ENCODE results near the gene FES. TPM values are rescaled to one million over a fixed set of nuclear protein-coding genes. Genes with fewer than 3 reads are reported as not detected.

Gene FES
- total RNA-seq, 6 experiments from 2014 or later, result 0.41 to 1.4 (median 1.1) TPM

GRCh38 chr15:90838544-90838943 is 45.8 kb upstream of the FES start:
- H3K27ac Mint-ChIP-seq, result no peak overlapping the region
- DNase-seq, result no peak
- no peak overlapping the region for H3K4me3 Mint-ChIP-seq
- no peaks in the 10 kb centered on the region for H3K9me3 Mint-ChIP-seq
- peaks cover 8% of the 10 kb centered on the region for H3K4me1 Mint-ChIP-seq (ENCODE audit: low read depth)
- H3K36me3 Mint-ChIP-seq (ENCODE audit: low read depth), result no peaks in the 10 kb centered on the region
- TF ChIP-seq CTCF (IDR thresholded peaks at IDR 0.05), result no peak
- peaks cover 6% of the 10 kb centered on the region for H3K27me3 Mint-ChIP-seq (ENCODE audit: insufficient read depth)

GRCh38 chr15:90839187-90840071 is 44.9 kb upstream of the FES start:
- Mint-ChIP-seq H3K4me3 (no peak overlapping the region), H3K4me1 (ENCODE audit: low read depth) (peaks cover 8% of the 10 kb centered on the region), H3K36me3 (ENCODE audit: low read depth) (no peaks in the 10 kb centered on the region), H3K27ac (no peak overlapping the region), H3K9me3 (no peaks in the 10 kb centered on the region), H3K27me3 (ENCODE audit: insufficient read depth) (no peaks in the 10 kb centered on the region; the same call in none of the 2 replicates)
- no peak for TF ChIP-seq CTCF (IDR thresholded peaks at IDR 0.05)
- DNase-seq, result no peak

DNA sequence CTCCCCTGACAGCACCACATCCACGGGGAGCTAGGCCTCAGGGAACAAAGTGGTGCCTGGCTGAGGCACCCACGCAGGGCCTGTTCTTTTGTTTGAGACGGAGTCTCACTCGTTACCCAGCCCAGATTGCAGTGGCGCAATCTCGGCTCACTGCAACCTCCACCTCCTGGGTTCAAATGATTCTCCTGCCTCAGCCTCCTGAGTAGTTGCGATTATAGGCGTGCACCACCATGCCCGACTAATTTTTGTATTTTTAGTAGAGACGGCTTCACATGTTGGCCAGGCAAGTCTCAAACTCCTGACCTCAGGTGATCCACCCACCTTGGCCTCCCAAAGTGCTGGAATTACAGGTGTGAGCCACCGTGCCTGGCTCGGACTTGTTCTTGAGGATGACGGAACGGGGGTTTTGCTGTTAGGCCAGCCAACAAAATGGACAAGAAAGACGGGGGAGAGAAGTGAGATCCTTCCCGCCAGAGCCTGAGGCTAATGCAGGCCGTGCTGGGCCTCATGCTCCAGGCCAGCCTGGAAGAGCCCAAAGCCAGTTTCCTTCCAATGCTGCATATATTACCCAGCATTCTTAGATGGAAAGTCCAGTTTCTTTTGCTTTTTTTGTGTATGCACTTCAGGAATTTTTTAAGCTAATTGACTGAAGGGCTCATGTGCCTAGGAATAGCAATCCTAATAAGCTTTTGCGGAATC is 44.0 kb upstream of the FES start:
- no peaks in the 10 kb centered on the region; the same call in none of the 2 replicates for H3K27me3 Mint-ChIP-seq (ENCODE audit: insufficient read depth)
- DNase-seq, result no peak
- H3K27ac Mint-ChIP-seq, result no peak overlapping the region
- no peak overlapping the region for H3K4me3 Mint-ChIP-seq
- no peaks in the 10 kb centered on the region for H3K9me3 Mint-ChIP-seq
- TF ChIP-seq CTCF (IDR thresholded peaks at IDR 0.05), result no peak
- H3K4me1 Mint-ChIP-seq (ENCODE audit: low read depth), result peaks cover 15% of the 10 kb centered on the region
- no peaks in the 10 kb centered on the region for H3K36me3 Mint-ChIP-seq (ENCODE audit: low read depth)

DNA sequence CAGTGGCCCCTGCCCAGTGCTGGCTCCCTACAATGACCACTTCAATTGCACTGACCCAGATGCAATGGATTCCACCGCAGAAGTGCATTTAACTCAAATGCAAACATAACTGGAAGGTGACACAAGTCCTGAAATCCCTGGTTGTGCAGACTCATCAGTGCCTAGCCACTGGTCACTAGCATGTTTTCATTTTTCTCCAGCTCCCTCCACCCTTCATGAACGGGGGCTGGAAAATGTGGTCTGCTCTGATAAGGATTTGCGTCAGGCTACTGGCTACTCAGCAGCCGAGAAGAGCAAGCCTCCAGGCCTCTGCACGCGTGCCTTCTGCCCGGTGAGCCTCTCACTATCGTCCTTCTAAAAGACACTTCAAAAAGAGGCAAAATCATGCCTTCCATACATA is 43.4 kb upstream of the FES start:
- DNase-seq, result no peak
- no peak for TF ChIP-seq CTCF (IDR thresholded peaks at IDR 0.05)
- no peaks in the 10 kb centered on the region for H3K9me3 Mint-ChIP-seq
- H3K4me3 Mint-ChIP-seq, result no peak overlapping the region
- no peaks in the 10 kb centered on the region; the same call in none of the 2 replicates for H3K27me3 Mint-ChIP-seq (ENCODE audit: insufficient read depth)
- no peaks in the 10 kb centered on the region for H3K36me3 Mint-ChIP-seq (ENCODE audit: low read depth)
- H3K4me1 Mint-ChIP-seq (ENCODE audit: low read depth), result peaks cover 19% of the 10 kb centered on the region
- H3K27ac Mint-ChIP-seq, result no peak overlapping the region

- Mint-ChIP-seq H3K36me3 (ENCODE audit: low read depth) (no peaks in the 10 kb centered on the region), H3K4me1 (ENCODE audit: low read depth) (peaks cover 12% of the 10 kb centered on the region), H3K4me3 (no peak overlapping the region), H3K9me3 (no peaks in the 10 kb centered on the region), H3K27me3 (ENCODE audit: insufficient read depth) (peaks cover 2% of the 10 kb centered on the region), H3K27ac (peak overlapping the region; percentile 86)
- no peak for DNase-seq
- no peak for TF ChIP-seq CTCF (IDR thresholded peaks at IDR 0.05)
Observed at GRCh38 chr15:90844696-90845095, 39.6 kb upstream of the FES start.

All from HFFc6 (cell line).